HCT116 (cell line): ENCODE data around the gene CALML4. TPM values are rescaled to one million over a fixed set of nuclear protein-coding genes. Genes with fewer than 3 reads are reported as not detected.

Experiments
- ATAC-seq: fragments of 200-7000 bp; cut with Tn5 transposase; 2 replicates; pipeline ENCODE4 v1.9.1; 2020; ENCODE audit warnings: mild to moderate bottlenecking, moderate library complexity
- BruUV-seq: library from RNA; stranded (reverse); fragments of 400-500 nt; replicated peaks from 2 replicates; lab custom pipeline; 2021; lab: Mats Ljungman, UMichigan
- CTCF ChIA-PET: fragments of 300-600 bp; sonication (Branson Sonifier 250); formaldehyde crosslinking; loops from one replicate; lab custom pipeline; 2021; ENCODE audit warnings: antibody characterized with exemption; lab: Charles Lee
- POLR2A ChIA-PET: fragments of 300-600, 350-600 bp; sonication (Branson Sonifier 250); formaldehyde crosslinking; loops from one replicate; lab custom pipeline; 2021; ENCODE audit warnings: antibody characterized with exemption; lab: Charles Lee
- RAD21 ChIA-PET, 2 experiments: fragments of 300-600 bp; sonication (Branson Sonifier 250); formaldehyde crosslinking; loops; one replicate each; lab custom pipeline; 2023; ENCODE audit warnings: low total read pairs in 2 of 2; ENCODE audit not compliant: uncharacterized antibody in 2 of 2, unreplicated experiment in 2 of 2, low non-redundant PET in 1 of 2; lab: Charles Lee
- DNase-seq: peaks from one replicate; pipeline ENCODE4 v3.0.0-alpha.2; 2010; ENCODE audit warnings: low read depth, low spot score
- H2AFZ ChIP-seq: fragments of 200-600 bp; shearing (Covaris generic), sonication (generic); 2 replicates; pipeline ENCODE4 v1.6.1; 2017; ENCODE audit warnings: low read depth, mixed run types, mixed read lengths, antibody characterized with exemption, low read length; ENCODE audit not compliant: poor library complexity, severe bottlenecking
- H3K27ac ChIP-seq: 2 replicates; pipeline ENCODE4 v1.5.1; 2012; ENCODE audit warnings: low read depth, low read length
- H3K27me3 ChIP-seq: fragments of 200-600 bp; sonication (generic); 2 replicates; pipeline ENCODE4 v1.6.1; 2016; ENCODE audit warnings: mixed run types, low read length, mixed read lengths; ENCODE audit not compliant: insufficient read depth
- H3K36me3 ChIP-seq, 2 experiments: fragments of 200-500 bp in 1 of 2; fragments of 200-600 bp in 1 of 2; sonication (Bioruptor generic) in 1 of 2; sonication (generic) in 1 of 2; 2 replicates each; pipeline versions ENCODE4 v1.5.1 to v1.6.1; 2014 to 2016; ENCODE audit warnings: low read length in 2 of 2, inconsistent platforms in 1 of 2, mixed read lengths in 1 of 2, mixed run types in 1 of 2; ENCODE audit not compliant: insufficient read depth in 2 of 2, control insufficient read depth in 1 of 2
- H3K4me1 ChIP-seq, 2 experiments: fragments of 200-600 bp in 1 of 2; sonication (generic) in 1 of 2; 2 replicates each; pipeline versions ENCODE4 v1.5.1 to v1.6.1; 2012 to 2017; ENCODE audit warnings: low read length in 2 of 2, inconsistent platforms in 1 of 2, mild to moderate bottlenecking in 1 of 2, mixed read lengths in 1 of 2, mixed run types in 1 of 2, moderate library complexity in 1 of 2; ENCODE audit not compliant: insufficient read depth in 2 of 2, control insufficient read depth in 1 of 2
- H3K4me2 ChIP-seq: fragments of 200-600 bp; sonication (generic); 2 replicates; pipeline ENCODE4 v1.6.1; 2017; ENCODE audit warnings: mixed run types, low read length, mixed read lengths
- H3K4me3 ChIP-seq, 2 experiments: fragments of 200-600 bp in 1 of 2; sonication (generic) in 1 of 2; replicated peaks in 1 of 2; 2 replicates each; pipeline ENCODE4 v1.5.1; 2011 to 2016; ENCODE audit warnings: low read length in 2 of 2, control low read depth in 1 of 2, low read depth in 1 of 2, mild to moderate bottlenecking in 1 of 2, mixed read lengths in 1 of 2, mixed run types in 1 of 2
- H3K79me2 ChIP-seq: fragments of 200-600 bp; sonication (generic); 2 replicates; pipeline ENCODE4 v1.6.1; 2017; ENCODE audit warnings: mild to moderate bottlenecking, mixed run types, low read length, moderate library complexity, mixed read lengths; ENCODE audit not compliant: insufficient read depth
- H3K9ac ChIP-seq: fragments of 200-600 bp; sonication (generic); 2 replicates; pipeline ENCODE4 v1.6.1; 2016; ENCODE audit warnings: low read length, mixed read lengths
- H3K9me2 ChIP-seq: fragments of 200-600 bp; sonication (generic), shearing (Covaris generic); 2 replicates; pipeline ENCODE4 v1.6.1; 2017; ENCODE audit warnings: mixed run types, mild to moderate bottlenecking, moderate library complexity; ENCODE audit not compliant: insufficient read depth
- H3K9me3 ChIP-seq, 2 experiments: fragments of 200-500 bp in 1 of 2; fragments of 200-600 bp in 1 of 2; sonication (Bioruptor generic) in 1 of 2; sonication (generic) in 1 of 2; 2 replicates each; pipeline ENCODE4 v1.6.1; 2014 to 2017; ENCODE audit warnings: low read length in 2 of 2, mixed read lengths in 2 of 2, inconsistent platforms in 1 of 2, low read depth in 1 of 2, mild to moderate bottlenecking in 1 of 2, mixed run types in 1 of 2, moderate library complexity in 1 of 2; ENCODE audit not compliant: control insufficient read depth in 1 of 2, insufficient read depth in 1 of 2
- H4K20me1 ChIP-seq: fragments of 200-600 bp; sonication (generic), shearing (Covaris generic); 2 replicates; pipeline ENCODE4 v1.6.1; 2017; ENCODE audit warnings: mixed run types, mild to moderate bottlenecking, moderate library complexity; ENCODE audit not compliant: insufficient read depth
- EZH2 ChIP-seq: fragments of 200-600 bp; sonication (generic); IDR thresholded peaks from 2 replicates; pipeline ENCODE4 v1.6.1; 2017; ENCODE audit warnings: antibody characterized with exemption, mixed run types
- FOSL1 ChIP-seq: IDR thresholded peaks from 2 replicates; pipeline ENCODE4 v1.6.1; 2012; ENCODE audit warnings: low read depth
- JUND ChIP-seq: IDR thresholded peaks from 2 replicates; pipeline ENCODE4 v1.6.1; 2012
- POLR2AphosphoS5 ChIP-seq: IDR thresholded peaks from 2 replicates; pipeline ENCODE4 v1.6.1; 2011; ENCODE audit warnings: mild to moderate bottlenecking, low read depth, low read length, moderate library complexity
- RAD21 ChIP-seq: IDR thresholded peaks from 2 replicates; pipeline ENCODE4 v1.6.1; 2012; ENCODE audit warnings: low read depth, mild to moderate bottlenecking
- SRF ChIP-seq: IDR thresholded peaks from 2 replicates; pipeline ENCODE4 v1.6.1; 2012; ENCODE audit warnings: low read depth
- YY1 ChIP-seq: IDR thresholded peaks from 2 replicates; pipeline ENCODE4 v1.6.1; 2011; ENCODE audit warnings: low read length, low read depth, moderate library complexity, mild to moderate bottlenecking; ENCODE audit not compliant: insufficient replicate concordance; ENCODE audit errors: extremely low read depth
- ZNF274 ChIP-seq: fragments of 200-500 bp; sonication (Bioruptor generic); IDR thresholded peaks from 2 replicates; pipeline ENCODE4 v1.6.1; 2014; ENCODE audit warnings: mild to moderate bottlenecking, low read depth, low read length, inconsistent platforms
- intact Hi-C: fragments of 100-400 bp; cut with micrococcal nuclease; formaldehyde crosslinking; loops from 2 replicates; pipeline ENCODE4 v1.10.0; 2022
- total RNA-seq: library from RNA; stranded (reverse); gene quantifications from one replicate; pipeline ENCODE4 v1.2.1, GENCODE V29; 2021; ENCODE audit not compliant: unreplicated experiment
- TF ChIP-seq, protein P1 (sequence below): IDR thresholded peaks from 2 replicates; pipeline ENCODE4 v1.6.1; 2012
- TF ChIP-seq, protein P2 (sequence below): IDR thresholded peaks from 2 replicates; pipeline ENCODE4 v1.6.1; 2012
- TF ChIP-seq, protein P3 (sequence below): IDR thresholded peaks from 2 replicates; pipeline ENCODE4 v1.6.1; 2011; ENCODE audit warnings: mild to moderate bottlenecking, low read length, moderate library complexity; ENCODE audit not compliant: insufficient replicate concordance; ENCODE audit errors: extremely low read depth
- TF ChIP-seq, protein P4 (sequence below), 3 experiments: fragments of 200-600 bp in 1 of 3; sonication (generic) in 1 of 3; IDR thresholded peaks in 2 of 3; conservative IDR thresholded peaks in 1 of 3; 2 replicates each; pipeline ENCODE4 v1.5.1; 2012 to 2017; ENCODE audit warnings: low read depth in 2 of 3, low read length in 2 of 3, antibody characterized with exemption in 1 of 3, borderline replicate concordance in 1 of 3, control low read depth in 1 of 3, mild to moderate bottlenecking in 1 of 3, mixed read lengths in 1 of 3, mixed run types in 1 of 3, moderate library complexity in 1 of 3; ENCODE audit not compliant: insufficient read depth in 1 of 3
- TF ChIP-seq, protein P5 (sequence below): IDR thresholded peaks from 2 replicates; pipeline ENCODE4 v1.6.1; 2012; ENCODE audit warnings: low read depth

Gene CALML4
- total RNA-seq, 1 experiment from 2014 or later, result 8.5 TPM

DNA sequence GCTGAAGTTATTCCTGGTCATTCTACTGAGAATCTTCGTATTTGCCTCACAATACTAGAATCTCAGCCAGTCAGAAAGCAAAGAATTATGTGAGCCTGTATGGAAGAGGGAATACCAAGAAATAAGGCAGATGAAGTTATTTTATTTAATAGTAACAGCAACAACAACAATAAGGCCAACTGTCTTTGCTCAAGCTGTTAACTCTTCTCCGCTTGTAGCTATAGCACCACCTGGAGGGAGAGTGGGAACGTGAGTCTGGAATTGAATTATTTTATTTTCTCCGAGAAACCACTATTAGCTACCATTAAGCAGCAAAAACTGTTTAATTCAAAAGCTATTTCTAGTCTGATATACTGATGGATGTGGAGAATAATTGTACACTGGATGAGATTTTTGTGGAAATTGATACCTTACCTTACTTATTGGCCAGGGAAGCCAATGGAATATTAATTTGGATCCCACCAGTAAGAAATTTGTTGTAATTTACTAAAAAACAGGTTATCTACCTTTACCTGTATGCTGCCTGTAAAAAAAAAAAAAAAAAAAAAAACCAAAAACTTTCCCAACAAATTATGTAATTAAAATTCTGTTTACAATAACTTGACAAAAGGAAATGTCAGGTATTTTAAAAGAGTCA is 50.1 kb downstream of the CALML4 start:
- Histone ChIP-seq H3K4me3 (no peak overlapping the region), H4K20me1 (no peaks in the 10 kb centered on the region), H3K9ac (no peak overlapping the region), H3K79me2 (no peaks in the 10 kb centered on the region), H3K4me1 (no peaks in the 10 kb centered on the region), H2AFZ (no peak overlapping the region), H3K9me3 (no peaks in the 10 kb centered on the region), H3K36me3 (no peaks in the 10 kb centered on the region), H3K9me2 (no peaks in the 10 kb centered on the region), H3K4me2 (no peak overlapping the region), H3K27me3 (no peaks in the 10 kb centered on the region), H3K27ac (no peak overlapping the region)
- intact Hi-C loops, result loop anchor here (1.0 kb wide), 1 partner anchor 292 kb away; no protein-coding TSS in a partner anchor
- CTCF ChIA-PET, result interaction anchor here (0.6 to 2.2 kb wide), 16 partner anchors 9 to 294 kb away, joined by 3 to 40 read pairs (median 4); no protein-coding TSS in a partner anchor
- ATAC-seq (peak; percentile 72), DNase-seq (peak; percentile 27)
- RAD21 ChIA-PET, result interaction anchor here (0.7 to 2.6 kb wide), 2 partner anchors 292 to 1208 kb away, joined by 3 to 11 read pairs; no protein-coding TSS in a partner anchor
- BruUV-seq, result no TSS peak
- POLR2A ChIA-PET, result no interaction called here
- no peak for TF ChIP-seq FOSL1
- TF ChIP-seq, protein P1, sequence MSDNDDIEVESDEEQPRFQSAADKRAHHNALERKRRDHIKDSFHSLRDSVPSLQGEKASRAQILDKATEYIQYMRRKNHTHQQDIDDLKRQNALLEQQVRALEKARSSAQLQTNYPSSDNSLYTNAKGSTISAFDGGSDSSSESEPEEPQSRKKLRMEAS, result no peak
- TF ChIP-seq EZH2, result no peak
- TF ChIP-seq SRF, result no peak
- TF ChIP-seq RAD21, result peak; percentile 84
- TF ChIP-seq, protein P2, sequence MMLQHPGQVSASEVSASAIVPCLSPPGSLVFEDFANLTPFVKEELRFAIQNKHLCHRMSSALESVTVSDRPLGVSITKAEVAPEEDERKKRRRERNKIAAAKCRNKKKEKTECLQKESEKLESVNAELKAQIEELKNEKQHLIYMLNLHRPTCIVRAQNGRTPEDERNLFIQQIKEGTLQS, result no peak
- TF ChIP-seq YY1, result no peak
- no peak for TF ChIP-seq ZNF274
- TF ChIP-seq, protein P3, sequence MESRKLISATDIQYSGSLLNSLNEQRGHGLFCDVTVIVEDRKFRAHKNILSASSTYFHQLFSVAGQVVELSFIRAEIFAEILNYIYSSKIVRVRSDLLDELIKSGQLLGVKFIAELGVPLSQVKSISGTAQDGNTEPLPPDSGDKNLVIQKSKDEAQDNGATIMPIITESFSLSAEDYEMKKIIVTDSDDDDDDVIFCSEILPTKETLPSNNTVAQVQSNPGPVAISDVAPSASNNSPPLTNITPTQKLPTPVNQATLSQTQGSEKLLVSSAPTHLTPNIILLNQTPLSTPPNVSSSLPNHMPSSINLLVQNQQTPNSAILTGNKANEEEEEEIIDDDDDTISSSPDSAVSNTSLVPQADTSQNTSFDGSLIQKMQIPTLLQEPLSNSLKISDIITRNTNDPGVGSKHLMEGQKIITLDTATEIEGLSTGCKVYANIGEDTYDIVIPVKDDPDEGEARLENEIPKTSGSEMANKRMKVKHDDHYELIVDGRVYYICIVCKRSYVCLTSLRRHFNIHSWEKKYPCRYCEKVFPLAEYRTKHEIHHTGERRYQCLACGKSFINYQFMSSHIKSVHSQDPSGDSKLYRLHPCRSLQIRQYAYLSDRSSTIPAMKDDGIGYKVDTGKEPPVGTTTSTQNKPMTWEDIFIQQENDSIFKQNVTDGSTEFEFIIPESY, result no peak
- TF ChIP-seq, protein P4, sequence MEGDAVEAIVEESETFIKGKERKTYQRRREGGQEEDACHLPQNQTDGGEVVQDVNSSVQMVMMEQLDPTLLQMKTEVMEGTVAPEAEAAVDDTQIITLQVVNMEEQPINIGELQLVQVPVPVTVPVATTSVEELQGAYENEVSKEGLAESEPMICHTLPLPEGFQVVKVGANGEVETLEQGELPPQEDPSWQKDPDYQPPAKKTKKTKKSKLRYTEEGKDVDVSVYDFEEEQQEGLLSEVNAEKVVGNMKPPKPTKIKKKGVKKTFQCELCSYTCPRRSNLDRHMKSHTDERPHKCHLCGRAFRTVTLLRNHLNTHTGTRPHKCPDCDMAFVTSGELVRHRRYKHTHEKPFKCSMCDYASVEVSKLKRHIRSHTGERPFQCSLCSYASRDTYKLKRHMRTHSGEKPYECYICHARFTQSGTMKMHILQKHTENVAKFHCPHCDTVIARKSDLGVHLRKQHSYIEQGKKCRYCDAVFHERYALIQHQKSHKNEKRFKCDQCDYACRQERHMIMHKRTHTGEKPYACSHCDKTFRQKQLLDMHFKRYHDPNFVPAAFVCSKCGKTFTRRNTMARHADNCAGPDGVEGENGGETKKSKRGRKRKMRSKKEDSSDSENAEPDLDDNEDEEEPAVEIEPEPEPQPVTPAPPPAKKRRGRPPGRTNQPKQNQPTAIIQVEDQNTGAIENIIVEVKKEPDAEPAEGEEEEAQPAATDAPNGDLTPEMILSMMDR (IDR thresholded peaks at IDR 0.05 in 2 of 3, conservative IDR thresholded peaks at IDR 0.05 in 1 of 3; ENCODE audit: borderline replicate concordance in 1 of 3, insufficient read depth in 1 of 3, low read depth in 2 of 3, low read length in 2 of 3), result peak; percentile 71 to 84 (median 76); a peak in 5 of 6 replicates
- TF ChIP-seq, protein P5, sequence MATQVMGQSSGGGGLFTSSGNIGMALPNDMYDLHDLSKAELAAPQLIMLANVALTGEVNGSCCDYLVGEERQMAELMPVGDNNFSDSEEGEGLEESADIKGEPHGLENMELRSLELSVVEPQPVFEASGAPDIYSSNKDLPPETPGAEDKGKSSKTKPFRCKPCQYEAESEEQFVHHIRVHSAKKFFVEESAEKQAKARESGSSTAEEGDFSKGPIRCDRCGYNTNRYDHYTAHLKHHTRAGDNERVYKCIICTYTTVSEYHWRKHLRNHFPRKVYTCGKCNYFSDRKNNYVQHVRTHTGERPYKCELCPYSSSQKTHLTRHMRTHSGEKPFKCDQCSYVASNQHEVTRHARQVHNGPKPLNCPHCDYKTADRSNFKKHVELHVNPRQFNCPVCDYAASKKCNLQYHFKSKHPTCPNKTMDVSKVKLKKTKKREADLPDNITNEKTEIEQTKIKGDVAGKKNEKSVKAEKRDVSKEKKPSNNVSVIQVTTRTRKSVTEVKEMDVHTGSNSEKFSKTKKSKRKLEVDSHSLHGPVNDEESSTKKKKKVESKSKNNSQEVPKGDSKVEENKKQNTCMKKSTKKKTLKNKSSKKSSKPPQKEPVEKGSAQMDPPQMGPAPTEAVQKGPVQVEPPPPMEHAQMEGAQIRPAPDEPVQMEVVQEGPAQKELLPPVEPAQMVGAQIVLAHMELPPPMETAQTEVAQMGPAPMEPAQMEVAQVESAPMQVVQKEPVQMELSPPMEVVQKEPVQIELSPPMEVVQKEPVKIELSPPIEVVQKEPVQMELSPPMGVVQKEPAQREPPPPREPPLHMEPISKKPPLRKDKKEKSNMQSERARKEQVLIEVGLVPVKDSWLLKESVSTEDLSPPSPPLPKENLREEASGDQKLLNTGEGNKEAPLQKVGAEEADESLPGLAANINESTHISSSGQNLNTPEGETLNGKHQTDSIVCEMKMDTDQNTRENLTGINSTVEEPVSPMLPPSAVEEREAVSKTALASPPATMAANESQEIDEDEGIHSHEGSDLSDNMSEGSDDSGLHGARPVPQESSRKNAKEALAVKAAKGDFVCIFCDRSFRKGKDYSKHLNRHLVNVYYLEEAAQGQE, result no peak
- TF ChIP-seq POLR2AphosphoS5, result no peak
- no peak for TF ChIP-seq JUND
